Measurements from ENCODE around the gene SBK3. TPM values are rescaled to one million over a fixed set of nuclear protein-coding genes. Genes with fewer than 3 reads are reported as not detected.

SBK3 gene
- total RNA-seq, 1 donor from 2014 or later = not detected

- intact Hi-C loops (cut with micrococcal nuclease) = no loop called here
Observed at GRCh38 chr19:55492362-55492944, 52.9 kb downstream of the SBK3 start.

- intact Hi-C loops (cut with micrococcal nuclease) = no loop called here
Observed at GRCh38 chr19:55491546-55492360, 53.6 kb downstream of the SBK3 start.

Other genes starting within 250 kb of the SBK3 start
- 0.93 and 1.4 TPM in 2 replicates for gene TMEM150B, start 220.2 kb downstream of the SBK3 start, total RNA-seq
- 15.4 and 19.9 TPM in 2 replicates for gene KMT5C, start 205.7 kb downstream of the SBK3 start, total RNA-seq
- gene COX6B2, start 190.8 kb downstream of the SBK3 start, total RNA-seq = 0.44 and 0.51 TPM in 2 replicates
- not detected in 2 replicates for gene GARIN5B, start 182.3 kb downstream of the SBK3 start, total RNA-seq
- 0.51 and 0.74 TPM in 2 replicates for gene IL11, start 175.1 kb downstream of the SBK3 start, total RNA-seq
- gene TMEM190, start 168.7 kb downstream of the SBK3 start, total RNA-seq = not detected in 2 replicates
- 11.8 and 14.8 TPM in 2 replicates for gene TMEM238, start 161.3 kb downstream of the SBK3 start, total RNA-seq
- gene RPL28, start 159.6 kb downstream of the SBK3 start, total RNA-seq = 2,242 and 2,308 TPM in 2 replicates
- 167 and 180 TPM in 2 replicates for gene UBE2S, start 137.8 kb downstream of the SBK3 start, total RNA-seq
- not detected in 2 replicates for gene SHISA7, start 102.2 kb downstream of the SBK3 start, total RNA-seq
- gene ISOC2, start 83.9 kb downstream of the SBK3 start, total RNA-seq = 18.3 and 22.5 TPM in 2 replicates
- gene C19orf85, start 80.8 kb downstream of the SBK3 start, total RNA-seq = not detected in 2 replicates
- 6.3 and 8.9 TPM in 2 replicates for gene ZNF628, start 68.9 kb downstream of the SBK3 start, total RNA-seq
- 11.4 and 13.2 TPM in 2 replicates for gene NAT14, start 60.4 kb downstream of the SBK3 start, total RNA-seq
- gene SSC5D, start 57.1 kb downstream of the SBK3 start, total RNA-seq = 0.15 and 0.39 TPM in 2 replicates
- not detected in 2 replicates for gene SBK2, start 8.4 kb downstream of the SBK3 start, total RNA-seq
- 7.3 and 8.0 TPM in 2 replicates for gene ZNF579, start 35.3 kb upstream of the SBK3 start, total RNA-seq
- 14.9 and 15.5 TPM in 2 replicates for gene FIZ1, start 54.0 kb upstream of the SBK3 start, total RNA-seq
- 21.0 and 25.4 TPM in 2 replicates for gene ZNF524, start 54.7 kb upstream of the SBK3 start, total RNA-seq
- gene ZNF865, start 60.1 kb upstream of the SBK3 start, total RNA-seq = 15.8 and 16.8 TPM in 2 replicates
- gene ZNF784, start 79.0 kb upstream of the SBK3 start, total RNA-seq = 4.6 and 4.7 TPM in 2 replicates
- gene ZNF580, start 95.5 kb upstream of the SBK3 start, total RNA-seq = 42.6 and 46.1 TPM in 2 replicates
- gene ZNF581, start 98.1 kb upstream of the SBK3 start, total RNA-seq = 22.0 and 23.6 TPM in 2 replicates
- 8.9 TPM in 2 replicates for gene CCDC106, start 102.7 kb upstream of the SBK3 start, total RNA-seq
- gene U2AF2, start 109.5 kb upstream of the SBK3 start, total RNA-seq = 258 and 268 TPM in 2 replicates
- 55.9 and 58.2 TPM in 2 replicates for gene EPN1, start 129.7 kb upstream of the SBK3 start, total RNA-seq
- not detected in 2 replicates for gene NLRP9, start 192.9 kb upstream of the SBK3 start, total RNA-seq
- gene RFPL4A, start 213.6 kb upstream of the SBK3 start, total RNA-seq = not detected in 2 replicates
- gene RFPL4AL1, start 223.6 kb upstream of the SBK3 start, total RNA-seq = not detected in 2 replicates